HG03558 (cell line): Measurements from ENCODE around the gene HOXD10.

Source experiments
- ATAC-seq: cut with Tn5 transposase; IDR thresholded peaks from one replicate; pipeline ENCODE4 v1.9.1; 2021; ENCODE audit warnings: moderate number of reproducible peaks; ENCODE audit not compliant: unreplicated experiment; ENCODE audit errors: extremely low read depth

Gene HOXD10

DNA sequence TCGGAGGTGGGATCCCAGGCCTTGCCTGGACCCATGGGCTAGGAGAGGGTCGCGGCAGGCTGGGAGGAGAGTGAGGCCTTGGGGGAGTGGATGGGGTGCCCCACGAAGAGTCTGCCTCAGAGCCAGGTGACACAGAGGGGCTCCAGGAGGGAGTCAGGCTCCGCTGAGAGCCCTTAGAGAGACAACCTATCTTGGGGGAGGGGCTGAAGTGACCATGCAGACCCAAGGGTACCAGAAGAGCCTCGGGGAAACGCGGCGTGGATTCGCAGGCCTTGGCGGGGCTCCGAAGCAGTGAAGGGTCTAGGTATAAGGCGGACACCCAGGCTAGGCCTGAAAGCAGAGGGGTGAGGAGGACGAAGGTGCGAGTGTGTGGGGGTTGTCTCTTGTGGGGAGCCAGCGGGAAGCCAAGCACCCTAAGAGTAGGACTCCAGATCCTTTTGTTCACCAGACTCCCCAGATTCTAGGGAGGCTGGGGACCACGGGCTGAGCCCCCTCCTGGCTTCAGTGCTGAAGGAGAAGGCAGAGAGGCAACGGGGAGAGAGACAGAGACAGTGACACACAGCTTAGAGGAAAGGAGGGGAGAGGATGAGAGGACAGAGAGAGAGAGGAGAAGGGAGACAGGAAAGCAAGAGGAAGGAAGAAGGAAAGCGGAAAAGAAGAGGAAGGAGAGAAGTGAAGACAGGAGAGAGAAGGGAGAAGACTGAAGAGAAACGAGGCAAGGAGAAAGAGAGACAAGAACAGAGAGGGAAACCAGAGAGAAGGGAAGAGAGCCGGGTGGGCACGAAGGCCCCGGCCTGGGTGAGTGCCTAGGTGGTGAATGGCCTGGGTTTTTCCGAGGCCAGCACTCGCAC is 10.6 kb upstream of the HOXD10 start:
- ATAC-seq, result no peak

- ATAC-seq, result no peak
Observed at GRCh38 chr2:176106581-176107539, 9.7 kb upstream of the HOXD10 start, which contains the start of gene HOXD11. HOXD11 (plus strand) TSS chr2:176107280; CDS start chr2:176107356, 76 bp downstream.

- ATAC-seq, result no peak
Observed at GRCh38 chr2:176107731-176108181, 8.8 kb upstream of the HOXD10 start.

GRCh38 chr2:176109192-176109901 is 7.2 kb upstream of the HOXD10 start:
- ATAC-seq, result no peak

GRCh38 chr2:176109946-176110345 is 6.6 kb upstream of the HOXD10 start:
- ATAC-seq, result no peak

DNA sequence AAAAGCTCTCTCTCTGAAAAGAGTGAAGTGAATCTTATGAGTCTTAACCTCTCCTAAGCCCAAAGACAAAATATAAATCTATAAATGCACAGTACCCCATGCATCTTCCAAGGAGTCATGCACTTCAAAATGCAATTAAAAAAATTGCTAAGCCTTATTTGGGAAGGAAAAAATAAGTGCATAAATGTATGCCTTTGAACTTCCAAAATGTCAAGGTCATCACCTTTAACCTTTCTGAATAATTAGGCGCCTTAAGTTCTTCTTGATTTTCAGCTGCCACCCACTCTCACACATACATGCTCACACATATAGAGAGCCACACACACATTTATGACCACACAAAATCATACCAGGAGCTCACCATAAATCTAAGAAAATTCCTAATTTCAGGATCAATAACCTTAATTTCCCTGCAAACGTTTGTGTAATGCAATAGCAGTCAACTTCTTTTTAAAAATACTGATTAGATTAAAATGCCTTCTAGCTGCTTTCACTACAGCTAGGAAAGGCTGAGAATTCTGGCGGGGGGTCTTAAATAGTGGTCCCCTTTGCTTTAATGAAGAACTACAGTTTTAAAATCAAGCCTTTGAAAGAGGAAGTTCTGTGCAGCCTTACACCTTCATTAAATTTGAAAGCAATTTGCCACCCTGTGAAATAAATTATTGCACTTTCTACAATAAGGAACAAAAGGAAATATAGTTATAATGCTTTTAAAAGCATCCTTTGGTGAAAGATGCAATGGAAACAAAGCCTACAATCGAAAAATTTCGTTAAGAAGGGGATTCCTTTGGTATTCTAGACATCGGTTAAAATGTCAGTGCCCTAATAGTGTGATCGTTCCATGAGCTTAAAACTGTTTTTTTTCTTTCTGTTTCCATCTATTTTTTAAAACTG is 5.9 kb upstream of the HOXD10 start:
- no peak for ATAC-seq

GRCh38 chr2:176111309-176111663 is 5.3 kb upstream of the HOXD10 start:
- no peak for ATAC-seq

GRCh38 chr2:176111846-176112374 is 4.7 kb upstream of the HOXD10 start:
- no peak for ATAC-seq

- ATAC-seq, result no peak
Observed at GRCh38 chr2:176112375-176113302, 3.9 kb upstream of the HOXD10 start.

DNA sequence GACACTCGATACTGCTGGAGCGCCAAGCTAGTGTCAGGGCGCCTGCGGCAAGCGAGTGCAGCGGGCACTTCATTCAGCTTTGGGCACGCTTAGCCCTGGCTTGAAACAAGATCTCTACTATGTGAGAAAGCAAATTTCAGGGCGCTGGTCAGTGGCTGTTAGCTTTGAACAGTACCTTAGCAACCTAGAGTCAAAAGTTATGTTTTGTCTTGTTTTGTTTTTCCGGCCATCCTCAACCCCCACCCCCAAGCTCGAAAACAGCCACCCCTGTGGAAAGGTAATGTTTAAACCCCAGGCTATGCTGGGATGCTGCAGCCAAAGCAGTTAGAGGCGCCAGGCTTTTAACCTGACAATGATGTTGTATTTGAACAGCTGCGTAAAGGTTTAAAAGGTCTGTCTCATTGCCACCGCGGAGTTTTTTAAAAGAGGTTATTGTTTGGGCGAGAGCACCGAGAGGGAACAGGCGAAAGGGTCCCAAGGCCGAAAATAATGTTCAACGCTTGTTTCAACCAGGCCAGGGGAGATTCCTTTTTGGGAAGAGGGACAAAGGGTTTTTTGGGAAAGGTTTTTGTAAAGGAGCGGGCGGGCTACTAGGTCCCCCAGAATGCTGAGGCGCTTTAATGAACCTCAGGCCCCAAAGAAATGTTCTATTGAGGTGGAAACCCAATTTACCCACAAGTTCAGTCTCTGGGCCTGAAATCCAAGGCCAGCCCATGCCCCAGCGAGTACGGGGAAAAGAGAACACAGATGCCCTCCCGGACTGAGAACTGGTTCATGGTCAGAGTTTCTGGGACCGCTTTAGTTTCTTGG is 2.3 kb upstream of the HOXD10 start:
- no peak for ATAC-seq

DNA sequence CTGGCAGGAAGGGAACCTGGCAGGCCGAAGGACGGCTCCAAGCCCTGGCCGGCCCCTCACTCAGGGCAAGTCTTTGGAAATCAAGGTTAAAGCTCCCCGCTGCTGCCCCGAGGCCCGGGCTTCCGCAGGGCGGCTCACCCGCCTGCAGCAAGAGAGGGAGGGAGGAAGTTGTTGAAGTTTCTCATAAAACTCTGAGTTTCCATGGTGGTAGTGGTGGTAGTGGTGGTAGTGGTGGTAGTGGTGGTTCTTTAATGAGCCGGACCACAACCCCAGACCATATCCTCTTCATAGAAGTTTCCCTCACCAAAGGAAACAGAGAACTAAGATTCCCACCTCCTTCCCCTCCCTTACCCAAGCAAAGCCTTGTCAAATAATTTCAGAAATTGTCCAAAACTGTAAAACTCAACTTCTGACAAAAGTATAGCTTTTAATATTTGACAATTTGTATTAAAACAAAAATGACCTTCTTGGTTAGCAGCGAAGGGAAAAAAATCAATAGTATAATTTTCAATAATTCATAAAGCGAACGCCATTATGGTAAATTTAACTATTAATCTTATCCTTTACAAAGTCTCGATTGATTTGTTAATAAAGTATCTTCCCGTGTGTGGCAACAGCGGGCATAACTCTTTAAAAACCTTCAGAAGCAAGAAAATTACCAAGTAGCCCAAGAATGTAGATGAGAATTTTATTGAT is 1.5 kb upstream of the HOXD10 start:
- ATAC-seq, result no peak

DNA sequence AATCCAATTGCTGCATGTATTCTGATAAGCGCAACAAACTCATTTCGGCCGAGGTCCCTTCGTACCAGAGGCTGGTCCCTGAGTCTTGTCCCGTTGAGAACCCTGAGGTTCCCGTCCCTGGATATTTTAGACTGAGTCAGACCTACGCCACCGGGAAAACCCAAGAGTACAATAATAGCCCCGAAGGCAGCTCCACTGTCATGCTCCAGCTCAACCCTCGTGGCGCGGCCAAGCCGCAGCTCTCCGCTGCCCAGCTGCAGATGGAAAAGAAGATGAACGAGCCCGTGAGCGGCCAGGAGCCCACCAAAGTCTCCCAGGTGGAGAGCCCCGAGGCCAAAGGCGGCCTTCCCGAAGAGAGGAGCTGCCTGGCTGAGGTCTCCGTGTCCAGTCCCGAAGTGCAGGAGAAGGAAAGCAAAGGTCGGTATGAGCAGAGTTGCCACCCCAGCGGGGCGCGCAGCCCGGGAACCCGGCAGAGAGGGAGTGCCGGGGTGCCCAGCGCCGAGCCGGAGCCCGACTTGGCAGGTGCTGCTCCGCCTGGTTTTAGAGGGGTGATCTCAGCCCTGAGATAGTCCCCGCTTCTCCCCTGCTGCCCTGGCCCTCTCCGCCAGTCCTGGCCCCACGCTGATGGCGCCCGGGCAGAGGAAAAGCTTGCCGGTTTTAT is 714 bp downstream of the HOXD10 start:
- ATAC-seq, result no peak

DNA sequence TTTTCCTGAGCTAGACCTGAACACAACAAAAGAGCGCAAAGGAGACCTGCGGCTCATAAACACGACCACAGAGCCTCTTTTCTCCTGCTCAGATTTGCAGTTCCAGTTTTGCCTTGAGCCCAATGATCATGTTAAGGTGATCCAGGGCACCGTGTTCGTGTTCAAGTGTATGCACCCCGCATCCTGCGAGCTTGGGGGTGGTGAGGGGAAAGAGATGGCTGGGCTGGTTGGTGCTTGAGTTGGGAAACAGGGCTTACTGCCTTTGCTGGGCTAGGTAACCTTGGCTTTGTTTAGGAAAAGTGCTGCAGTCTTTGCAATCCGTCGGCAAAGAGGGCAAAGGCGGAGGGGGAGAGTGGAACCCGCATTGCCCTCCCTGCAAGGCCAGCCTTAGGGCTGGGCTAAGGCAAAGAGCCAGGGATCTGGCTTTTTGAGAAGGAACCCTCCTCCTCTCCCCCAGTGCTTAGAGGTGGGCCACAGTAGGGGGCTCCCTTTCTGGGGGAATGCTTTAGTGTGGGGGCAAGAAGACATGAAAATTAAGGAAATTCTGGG is 1.3 kb downstream of the HOXD10 start:
- no peak for ATAC-seq

- no peak for ATAC-seq
Observed at GRCh38 chr2:176118601-176119339, 2.2 kb downstream of the HOXD10 start.
